Astrocyte (in vitro differentiated cells and primary cell): Measurements from ENCODE around the gene AGO4.
"Not testable (repeated sequence)": the region's sequence is repeated elsewhere in the genome, so short reads cannot be mapped to it uniquely, and the experiment has no call there.

Source experiments
- CTCF ChIP-seq: IDR thresholded peaks from 2 replicates; pipeline ENCODE4 v1.5.1; 2011; ENCODE audit warnings: low read depth, mild to moderate bottlenecking, inconsistent platforms, low read length, moderate library complexity; ENCODE audit not compliant: insufficient read depth
- EZH2 ChIP-seq: IDR thresholded peaks from 2 replicates; pipeline ENCODE4 v1.6.1; 2012; ENCODE audit warnings: mild to moderate bottlenecking, low read length, inconsistent platforms; ENCODE audit not compliant: insufficient read depth

GRCh38 chr1:35784364-35784763 is 23.5 kb upstream of the AGO4 start:
- TF ChIP-seq CTCF, EZH2: not testable (repeated sequence)
